Measurements from ENCODE around the gene TRIM71.

Gene TRIM71

GRCh38 chr3:32946973-32947788 lies 129.4 kb downstream of the TRIM71 start:
- DNase-seq = no peak

Measured in NCI-H524 (cell line).